Epithelial cell of proximal tubule (primary cell): ENCODE measurements around the gene CLNS1A. TPM values are rescaled to one million over a fixed set of nuclear protein-coding genes. Genes with fewer than 3 reads are reported as not detected.
"Not testable (repeated sequence)": the region's sequence is repeated elsewhere in the genome, so short reads cannot be mapped to it uniquely, and the experiment has no call there.

Experiments used
- DNase-seq: peaks from one replicate; pipeline ENCODE4 v3.0.0-alpha.2; 2011; ENCODE audit warnings: low read depth
- H3K4me3 ChIP-seq: 2 replicates; pipeline ENCODE4 v1.5.1; 2011; ENCODE audit warnings: low read depth, mild to moderate bottlenecking, low read length
- CTCF ChIP-seq: conservative IDR thresholded peaks from 2 replicates; pipeline ENCODE4 v1.5.1; 2012; ENCODE audit warnings: low read depth, mild to moderate bottlenecking, low read length
- total RNA-seq: library from RNA; depleted of rRNA; stranded (reverse); fragments of >200 nt; gene quantifications from 2 replicates; pipeline ENCODE4 v1.2.3, GENCODE V29; 2015

The CLNS1A gene
- total RNA-seq, 1 donor from 2014 or later: 112 TPM

GRCh38 chr11:77580712-77581337, 56.8 kb downstream of the CLNS1A start:
- TF ChIP-seq CTCF: no peak
- H3K4me3 ChIP-seq: no peak overlapping the region
- no peak for DNase-seq

DNA sequence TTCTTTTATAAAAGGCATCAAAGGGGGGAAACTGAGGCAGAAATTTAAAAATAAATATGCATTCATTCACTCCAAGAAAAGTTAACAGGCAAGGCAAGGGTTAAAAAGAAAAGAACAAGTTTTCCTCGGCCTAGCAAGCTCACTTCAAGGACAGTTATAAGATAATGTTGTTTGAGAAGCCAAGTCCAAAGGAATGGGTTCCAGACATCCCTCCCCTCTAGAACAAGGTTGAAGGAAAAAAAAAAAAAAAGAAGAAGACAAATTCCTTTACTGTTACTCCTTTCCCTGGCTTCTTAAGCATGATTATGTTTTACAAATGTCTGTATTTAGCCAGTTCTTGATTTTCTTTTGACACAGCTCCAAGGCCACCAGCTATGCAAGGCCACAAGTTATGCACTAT, 62.2 kb downstream of the CLNS1A start:
- not testable (repeated sequence) for H3K4me3 ChIP-seq, DNase-seq

GRCh38 chr11:77570896-77571295, 66.7 kb downstream of the CLNS1A start:
- DNase-seq, H3K4me3 ChIP-seq: not testable (repeated sequence)

- no peak for DNase-seq
- no peak overlapping the region for H3K4me3 ChIP-seq
- no peak for TF ChIP-seq CTCF
These were observed 67.9 kb downstream of the CLNS1A start for GRCh38 chr11:77569676-77570070.

DNA sequence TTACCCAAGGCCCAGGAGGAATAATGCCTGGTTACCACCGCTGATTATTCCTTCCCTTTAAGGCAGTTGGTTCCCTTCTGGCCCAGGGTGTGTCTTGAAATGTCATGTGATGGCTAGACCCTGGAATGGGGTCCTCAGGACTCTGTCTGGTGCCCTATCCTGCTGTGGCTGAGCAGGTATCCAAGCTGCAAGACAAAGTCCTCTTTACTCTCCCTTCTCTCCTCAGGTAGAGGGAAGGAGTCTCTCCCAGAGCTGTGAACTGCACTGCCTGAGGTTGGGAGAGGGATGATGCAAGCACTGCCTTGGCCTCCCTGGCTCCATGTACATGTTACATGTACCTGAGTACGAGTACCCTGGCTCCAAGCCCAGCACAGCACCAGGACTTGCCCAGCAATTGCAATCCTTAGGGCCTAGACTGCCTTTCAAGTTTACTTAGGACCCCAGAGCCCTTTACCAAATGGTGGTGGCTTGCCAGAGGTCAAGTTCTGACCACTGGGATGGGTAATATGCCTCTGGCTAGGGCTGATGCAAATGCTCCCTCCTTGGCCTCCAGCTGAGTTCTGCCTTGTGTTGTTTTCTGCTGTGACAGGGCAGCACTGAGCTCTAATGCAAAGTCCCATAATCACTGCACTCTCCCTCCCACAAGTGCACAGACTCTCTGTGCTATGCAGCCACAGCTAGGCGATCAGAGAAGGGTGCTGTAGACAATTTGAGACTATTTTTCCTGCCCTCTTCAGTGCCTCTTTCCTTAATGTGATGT, 68.5 kb downstream of the CLNS1A start:
- TF ChIP-seq CTCF: no peak
- no peak for DNase-seq
- H3K4me3 ChIP-seq: no peak overlapping the region

DNA sequence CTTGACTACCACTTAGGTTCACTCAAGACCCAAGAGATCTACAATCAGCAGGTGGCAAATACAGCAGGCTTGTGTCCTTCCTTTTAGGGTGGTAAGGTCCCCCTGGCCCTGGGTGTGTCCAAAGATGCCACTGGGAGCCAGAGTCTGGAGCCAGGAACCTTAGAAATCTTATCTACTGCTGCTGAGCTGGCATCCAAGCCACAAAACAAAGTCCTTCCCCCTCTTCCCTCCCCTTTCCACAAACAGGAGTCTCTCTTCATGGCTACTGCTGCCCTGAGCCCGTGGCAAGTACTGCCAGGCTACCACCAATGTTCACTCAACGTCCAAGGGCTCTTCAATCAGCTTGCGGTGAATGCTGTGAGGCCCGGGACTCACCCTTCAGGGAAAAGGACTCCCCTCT, 69.3 kb downstream of the CLNS1A start:
- no peak for TF ChIP-seq CTCF
- no peak for DNase-seq

More for the DNA sequence above, 69.3 kb downstream of the CLNS1A start:
- H3K4me3 ChIP-seq: no peak overlapping the region

Other genes with a start within 250 kb of the CLNS1A start
- 26.0 and 38.8 TPM in 2 replicates for gene PAK1, start 163.7 kb downstream of the CLNS1A start, total RNA-seq
- gene AQP11, start 47.8 kb downstream of the CLNS1A start, total RNA-seq: 0.58 and 1.0 TPM in 2 replicates
- 13.6 and 46.7 TPM in 2 replicates for gene RSF1, start 182.9 kb upstream of the CLNS1A start, total RNA-seq
- gene AAMDC, start 183.3 kb upstream of the CLNS1A start, total RNA-seq: 19.3 and 24.3 TPM in 2 replicates